Measurements from ENCODE around the gene PDPN. TPM values are rescaled to one million over a fixed set of nuclear protein-coding genes. Genes with fewer than 3 reads are reported as not detected.

PDPN gene
- total and polyA plus RNA-seq, 11 donors, result 4.4 to 162 (median 21.1) TPM

DNA sequence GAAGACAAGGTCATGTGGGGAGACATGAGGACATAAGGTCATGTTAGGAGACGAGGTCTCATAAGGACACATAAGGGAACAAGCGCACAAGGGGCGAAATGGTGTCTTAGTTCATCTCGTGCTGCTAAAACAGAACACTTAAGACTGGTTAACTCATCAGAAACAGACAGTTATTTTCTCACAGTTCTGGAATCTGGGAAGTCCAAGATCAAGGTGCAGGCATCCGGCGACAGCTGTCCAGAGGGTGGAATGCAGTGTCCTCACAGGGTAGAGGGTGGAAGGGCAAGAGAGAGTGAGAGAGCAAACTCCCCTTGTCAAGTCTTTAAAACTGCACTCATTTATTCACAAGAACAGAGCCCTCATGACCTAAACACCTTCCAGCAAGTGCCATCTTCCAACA lies 34.6 kb upstream of the PDPN start:
- Histone ChIP-seq H3K9me3 (no peaks in the 10 kb centered on the region), H3K4me3 (no peak overlapping the region), H3K27me3 (no peaks in the 10 kb centered on the region), H3K36me3 (no peaks in the 10 kb centered on the region), H3K27ac (no peak overlapping the region), H3K4me1 (peaks cover 0 to 8% (median 0%) of the 10 kb centered on the region in 12 donors)
- DNase-seq (no peak), ATAC-seq (no peak)
- TF ChIP-seq, protein P1, sequence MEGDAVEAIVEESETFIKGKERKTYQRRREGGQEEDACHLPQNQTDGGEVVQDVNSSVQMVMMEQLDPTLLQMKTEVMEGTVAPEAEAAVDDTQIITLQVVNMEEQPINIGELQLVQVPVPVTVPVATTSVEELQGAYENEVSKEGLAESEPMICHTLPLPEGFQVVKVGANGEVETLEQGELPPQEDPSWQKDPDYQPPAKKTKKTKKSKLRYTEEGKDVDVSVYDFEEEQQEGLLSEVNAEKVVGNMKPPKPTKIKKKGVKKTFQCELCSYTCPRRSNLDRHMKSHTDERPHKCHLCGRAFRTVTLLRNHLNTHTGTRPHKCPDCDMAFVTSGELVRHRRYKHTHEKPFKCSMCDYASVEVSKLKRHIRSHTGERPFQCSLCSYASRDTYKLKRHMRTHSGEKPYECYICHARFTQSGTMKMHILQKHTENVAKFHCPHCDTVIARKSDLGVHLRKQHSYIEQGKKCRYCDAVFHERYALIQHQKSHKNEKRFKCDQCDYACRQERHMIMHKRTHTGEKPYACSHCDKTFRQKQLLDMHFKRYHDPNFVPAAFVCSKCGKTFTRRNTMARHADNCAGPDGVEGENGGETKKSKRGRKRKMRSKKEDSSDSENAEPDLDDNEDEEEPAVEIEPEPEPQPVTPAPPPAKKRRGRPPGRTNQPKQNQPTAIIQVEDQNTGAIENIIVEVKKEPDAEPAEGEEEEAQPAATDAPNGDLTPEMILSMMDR (IDR thresholded peaks at IDR 0.05), result no peak
- no peak for TF ChIP-seq POLR2A (IDR thresholded peaks at IDR 0.05)
- 61 to 78% (median 72%) methylated on average over 6 of the region's 6 CpGs for WGBS, 4 donors
- intact Hi-C loops (cut with DNase I), result loop anchor here in 3 of 10 donors (5.0 to 10.0 kb wide), 2 partner anchors 82 to 84 kb away; no protein-coding TSS in a partner anchor

DNA sequence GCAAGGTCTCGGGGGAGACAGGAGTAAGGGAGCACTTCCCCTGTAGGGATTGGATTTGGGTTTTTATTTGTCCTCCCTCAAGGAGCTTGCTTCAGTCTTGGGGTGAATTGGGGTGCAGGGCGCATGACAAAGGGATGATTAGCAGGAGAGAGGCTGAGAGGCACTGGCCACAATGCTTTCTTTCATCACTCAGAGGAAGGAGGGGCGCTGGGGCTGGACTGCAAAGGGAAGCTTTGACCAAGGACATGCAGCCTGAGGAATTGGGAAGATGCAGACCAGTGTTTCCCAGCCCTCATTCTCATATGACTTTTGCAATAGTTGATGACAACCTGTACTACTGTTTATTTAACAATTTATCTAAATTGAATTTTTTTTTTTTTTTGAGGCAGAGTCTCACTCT lies 34.1 kb upstream of the PDPN start:
- DNase-seq (no peak), ATAC-seq (no peak)
- Histone ChIP-seq H3K27me3 (no peaks in the 10 kb centered on the region), H3K4me3 (no peak overlapping the region), H3K36me3 (no peaks in the 10 kb centered on the region), H3K4me1 (peaks cover 0 to 3% (median 0%) of the 10 kb centered on the region in 12 donors), H3K27ac (no peak overlapping the region), H3K9me3 (no peaks in the 10 kb centered on the region)
- no peak for TF ChIP-seq POLR2A (IDR thresholded peaks at IDR 0.05)
- TF ChIP-seq, protein P1 (IDR thresholded peaks at IDR 0.05), result no peak
- 60 to 68% (median 64%) methylated on average over 3 of the region's 3 CpGs for WGBS, 4 donors
- intact Hi-C loops (cut with DNase I), result loop anchor here in 3 of 10 donors (5.0 to 10.0 kb wide), 2 partner anchors 82 to 85 kb away; no protein-coding TSS in a partner anchor

DNA sequence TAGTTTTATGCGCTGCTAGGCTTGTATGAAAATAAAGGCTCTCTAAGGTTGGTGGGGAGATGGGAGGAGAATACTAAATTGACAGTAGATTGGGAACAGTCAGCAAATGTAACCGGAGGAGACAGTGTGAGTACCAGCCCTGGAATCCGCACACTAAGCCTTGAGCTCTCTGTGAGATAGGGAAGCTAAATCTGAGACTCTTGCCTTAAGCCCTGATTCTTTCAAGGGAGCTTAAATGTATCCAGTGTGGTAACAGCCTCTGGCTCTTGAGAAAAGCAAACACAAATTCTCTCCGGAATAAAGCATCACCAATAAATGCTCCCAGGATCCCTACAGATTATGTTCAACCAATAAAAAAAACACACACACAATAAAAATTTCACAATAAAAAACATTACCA lies 33.0 kb upstream of the PDPN start:
- H3K4me1 ChIP-seq, result no peaks in the 10 kb centered on the region
- no peaks in the 10 kb centered on the region for H3K9me3 ChIP-seq
- H3K27me3 ChIP-seq, result no peaks in the 10 kb centered on the region
- H3K27ac ChIP-seq, result no peak overlapping the region
- TF ChIP-seq, protein P1 (IDR thresholded peaks at IDR 0.05), result no peak
- no peak for TF ChIP-seq POLR2A (IDR thresholded peaks at IDR 0.05)
- H3K4me3 ChIP-seq, result no peak overlapping the region
- ATAC-seq (no peak), DNase-seq (no peak)
- H3K36me3 ChIP-seq, result no peaks in the 10 kb centered on the region
- intact Hi-C loops (cut with DNase I), result no loop called here
- WGBS, 4 donors, result 69 to 80% (median 71%) methylated on average over 4 of the region's 4 CpGs

DNA sequence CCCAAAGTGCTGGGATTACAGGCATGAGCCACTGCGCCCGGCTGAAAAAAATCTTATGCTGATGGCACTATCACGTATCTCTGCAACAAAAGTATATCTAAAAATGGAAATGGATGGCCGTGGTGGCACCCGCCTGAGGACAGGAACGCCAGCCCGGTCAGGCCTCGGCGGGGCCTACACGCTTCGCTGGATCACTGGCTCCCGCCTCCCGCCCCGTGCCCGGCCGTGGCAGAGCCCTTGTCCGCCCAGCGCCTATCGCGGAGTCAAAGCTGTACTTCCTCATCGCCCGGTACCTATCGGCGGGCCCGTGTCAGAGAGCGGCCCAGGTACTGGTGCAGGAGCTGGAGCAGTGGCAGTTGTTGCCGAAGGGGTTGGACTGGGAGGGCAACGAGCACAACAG lies 28.8 kb upstream of the PDPN start:
- Histone ChIP-seq H3K36me3 (no peaks in the 10 kb centered on the region), H3K4me1 (no peaks in the 10 kb centered on the region), H3K9me3 (no peaks in the 10 kb centered on the region), H3K4me3 (no peak overlapping the region), H3K27ac (no peak overlapping the region), H3K27me3 (no peaks in the 10 kb centered on the region)
- no peak for ATAC-seq
- 94 to 96% (median 95%) methylated on average over 28 of the region's 28 CpGs for WGBS, 4 donors
- TF ChIP-seq POLR2A (IDR thresholded peaks at IDR 0.05), result no peak
- TF ChIP-seq, protein P1 (IDR thresholded peaks at IDR 0.05), result no peak
- intact Hi-C loops (cut with DNase I), result no loop called here
- no peak for DNase-seq

All from heart left ventricle (tissue), 16 donors.